K562 (cell line): ENCODE results near the gene LGI4. TPM values are rescaled to one million over a fixed set of nuclear protein-coding genes. Genes with fewer than 3 reads are reported as not detected.

Source experiments
- ATAC-seq: fragments of 200-7000 bp; cut with Tn5 transposase; 3 replicates; pipeline ENCODE4 v1.9.1; 2020; ENCODE audit warnings: moderate library complexity
- BruUV-seq: library from RNA; stranded (reverse); fragments of 400-500 nt; replicated peaks from 2 replicates; lab custom pipeline; 2021; lab: Mats Ljungman, UMichigan
- CTCF ChIA-PET: fragments of 300-600 bp; formaldehyde crosslinking; extraction: SDS; loops from one replicate; lab custom pipeline; 2021; ENCODE audit warnings: low intra/inter-chr PET ratio; lab: Yijun Ruan, JAX
- POLR2A ChIA-PET: fragments of 300-600, 350-650 bp; sonication (Branson Sonifier 250); formaldehyde crosslinking; extraction: SDS; loops from one replicate; lab custom pipeline; 2021; ENCODE audit warnings: antibody characterized with exemption, inconsistent platforms; lab: Yijun Ruan, JAX
- DNase-seq, 4 experiments: peaks; one replicate each; pipeline versions ENCODE4 v3.0.0 to v3.0.0-alpha.2; 2011 to 2018; ENCODE audit warnings: low spot score in 3 of 4, mixed read lengths in 3 of 4; ENCODE audit errors: extremely low read depth in 1 of 4
- FAIRE-seq: peaks from 2 replicates; lab custom pipeline; 2011; peaks lifted over from hg19 to GRCh38; lab: Jason Lieb, UNC
- H2AFZ ChIP-seq: 2 replicates; pipeline ENCODE4 v1.6.0; 2011; ENCODE audit warnings: low read depth, low read length, control low read depth, inconsistent platforms
- H3K27ac ChIP-seq: fragments of 200-600 bp; 3 replicates; pipeline ENCODE4 v1.8.0; 2011; ENCODE audit warnings: low read depth, mild to moderate bottlenecking, control low read depth, inconsistent platforms, low read length, moderate library complexity, mixed read lengths; ENCODE audit errors: extremely low read depth
- H3K27me3 ChIP-seq, 2 experiments: fragments of 300-600 bp in 1 of 2; 2 replicates in 1 of 2; 3 replicates in 1 of 2; pipeline versions ENCODE4 v1.6.0 to v1.8.0; 2011; ENCODE audit warnings: inconsistent platforms in 2 of 2, low read length in 2 of 2, mild to moderate bottlenecking in 1 of 2, mixed read lengths in 1 of 2, moderate library complexity in 1 of 2; ENCODE audit not compliant: control insufficient read depth in 2 of 2, insufficient read depth in 2 of 2
- H3K36me3 ChIP-seq: fragments of 300-600 bp; 3 replicates; pipeline ENCODE4 v1.8.0; 2011; ENCODE audit warnings: mild to moderate bottlenecking, low read length, inconsistent platforms; ENCODE audit not compliant: control insufficient read depth, insufficient read depth
- H3K4me1 ChIP-seq, 2 experiments: fragments of 200-600 bp in 1 of 2; replicated peaks in 1 of 2; 2 replicates in 1 of 2; 3 replicates in 1 of 2; pipeline versions ENCODE4 v1.5.1 to v1.8.0; 2011; ENCODE audit warnings: inconsistent platforms in 2 of 2, low read length in 2 of 2, mild to moderate bottlenecking in 1 of 2, mixed read lengths in 1 of 2, moderate library complexity in 1 of 2; ENCODE audit not compliant: control insufficient read depth in 2 of 2, insufficient read depth in 2 of 2
- H3K4me2 ChIP-seq: 2 replicates; pipeline ENCODE4 v1.6.1; 2011; ENCODE audit warnings: low read length, control low read depth, inconsistent platforms, mixed read lengths; ENCODE audit not compliant: insufficient read depth
- H3K4me3 ChIP-seq: fragments of 200-600 bp; sonication (generic), shearing (Covaris generic); 2 replicates; pipeline ENCODE4 v1.5.1; 2016; ENCODE audit warnings: control low read depth, inconsistent platforms
- H3K79me2 ChIP-seq: fragments of 200-600 bp; 3 replicates; pipeline ENCODE4 v1.8.0; 2011; ENCODE audit warnings: low read length, inconsistent platforms; ENCODE audit not compliant: control insufficient read depth, insufficient read depth
- H3K9ac ChIP-seq, 2 experiments: 2 replicates each; pipeline versions ENCODE4 v1.6.0 to v1.6.1; 2011; ENCODE audit warnings: low read depth in 2 of 2, low read length in 2 of 2, control low read depth in 1 of 2, inconsistent platforms in 1 of 2, mild to moderate bottlenecking in 1 of 2, mixed read lengths in 1 of 2; ENCODE audit not compliant: insufficient read depth in 1 of 2
- H3K9me1 ChIP-seq: one replicate; pipeline ENCODE4 v1.6.0; 2011; ENCODE audit warnings: inconsistent platforms, mild to moderate bottlenecking, low read length, moderate library complexity; ENCODE audit not compliant: control insufficient read depth, insufficient read depth
- H3K9me3 ChIP-seq: replicated peaks from 2 replicates; pipeline ENCODE4 v1.5.1; 2011; ENCODE audit warnings: low read depth, low read length, inconsistent platforms; ENCODE audit not compliant: control insufficient read depth, insufficient read depth
- H4K20me1 ChIP-seq: replicated peaks from 2 replicates; pipeline ENCODE4 v1.6.1; 2011; ENCODE audit warnings: low read length, inconsistent platforms, mixed read lengths; ENCODE audit not compliant: control insufficient read depth, insufficient read depth
- EGR1 ChIP-seq: fragments of 450-650 bp; conservative IDR thresholded peaks from 2 replicates; pipeline ENCODE4 v1.6.1; 2017; ENCODE audit warnings: mild to moderate bottlenecking
- MIER1 ChIP-seq: fragments of 450-650 bp; IDR thresholded peaks from 2 replicates; pipeline ENCODE4 v1.6.1; 2016; ENCODE audit warnings: antibody characterized with exemption, mild to moderate bottlenecking, low read depth
- NONO ChIP-seq, 2 experiments: fragments of 200-400 bp in 1 of 2; fragments of 450-650 bp in 1 of 2; formaldehyde crosslinking in 1 of 2; IDR thresholded peaks; 2 replicates each; pipeline ENCODE4 v1.6.1; 2017; ENCODE audit warnings: low read depth in 2 of 2, mild to moderate bottlenecking in 2 of 2, moderate library complexity in 2 of 2, low read length in 1 of 2
- PCBP2 ChIP-seq: fragments of 200-400 bp; formaldehyde crosslinking; IDR thresholded peaks from 2 replicates; pipeline ENCODE4 v1.6.1; 2018; ENCODE audit warnings: low read length, low read depth, mild to moderate bottlenecking, moderate library complexity; ENCODE audit not compliant: poor library complexity, severe bottlenecking
- RBM14 ChIP-seq: fragments of 200-400 bp; formaldehyde crosslinking; IDR thresholded peaks from 2 replicates; pipeline ENCODE4 v1.6.1; 2018; ENCODE audit warnings: low read depth, mild to moderate bottlenecking, low read length, moderate library complexity, borderline replicate concordance; ENCODE audit not compliant: insufficient read depth
- ZNF584 ChIP-seq: fragments of 200-800 bp; sonication (Bioruptor generic); IDR thresholded peaks from 2 replicates; pipeline ENCODE4 v1.6.1; 2016; ENCODE audit warnings: low read depth, mild to moderate bottlenecking, missing genetic modification characterization, missing compliant biosample characterization
- ZNF778 ChIP-seq: fragments of 450-650 bp; formaldehyde crosslinking; IDR thresholded peaks from 2 replicates; pipeline ENCODE4 v1.4.0; 2020; ENCODE audit warnings: mild to moderate bottlenecking, moderate library complexity
- WGBS: fragments of 100-300 bp; shearing (Covaris generic); methylation state at CpG from one replicate; pipeline ENCODE4 v1.1.6; 2016; ENCODE audit warnings: low coverage, mixed read lengths; ENCODE audit not compliant: insufficient coverage; ENCODE audit errors: missing lambda C conversion rate; 5-methylcytosine and 5-hydroxymethylcytosine counted together
- in situ Hi-C: fragments of 300-500 bp; cut with MboI; formaldehyde crosslinking; loops from 4 replicates; pipeline ENCODE4 v1.15.0; 2018; ENCODE audit warnings: inconsistent platforms, mixed read lengths
- intact Hi-C: fragments of 100-400 bp; cut with micrococcal nuclease; formaldehyde crosslinking; loops from 2 replicates; pipeline ENCODE4 v1.14.2; 2022
- polyA plus RNA-seq, 8 experiments: library from polyadenylated mRNA; depleted of rRNA in 4 of 8; stranded (reverse) in 5 of 8; unstranded in 3 of 8; fragments of >200 nt; fragmentation: Nextera tagmentation in 2 of 8; fragmentation: Illumina TruSeq in 1 of 8; extraction: Ambion mirVana in 2 of 8; extraction: Trizol in 1 of 8; gene quantifications; 2 replicates each; pipeline versions ENCODE4 v1.2.1 to v1.2.3, GENCODE V29; 2011 to 2014; ENCODE audit warnings: inconsistent platforms in 1 of 8, missing spikeins in 1 of 8
- total RNA-seq, 7 experiments: library from RNA; depleted of rRNA in 6 of 7; stranded (reverse); fragments of >200 nt in 6 of 7; fragmentation: Illumina TruSeq in 2 of 7; extraction: Trizol in 2 of 7; gene quantifications; 2 replicates each; pipeline versions ENCODE4 v1.2.1 to v1.2.3, GENCODE V29; 2011 to 2021; ENCODE audit warnings: low replicate concordance in 1 of 7
- TF ChIP-seq, protein P1 (sequence below): fragments of 450-650 bp; IDR thresholded peaks from 2 replicates; pipeline ENCODE4 v1.6.1; 2016; ENCODE audit warnings: mild to moderate bottlenecking, moderate library complexity

The LGI4 gene
- total and polyA plus RNA-seq, 9 of the 15 experiments (the other 6 are each of a cell fraction or from before 2014, with no cell fraction given), result 0.14 to 0.30 (median 0.24) TPM; not detected in 4

GRCh38 chr19:35144259-35144599 is 9.4 kb upstream of the LGI4 start:
- POLR2A ChIA-PET, result interaction anchor here (0.6 to 1.0 kb wide), 2 partner anchors 117 to 317 kb away, joined by 3 read pairs; no protein-coding TSS in a partner anchor
- TF ChIP-seq RBM14 (no peak), EGR1 (no peak), ZNF584 (CRISPR knock-in tag) (no peak), MIER1 (no peak), ZNF778 (no peak), PCBP2 (no peak), NONO (IDR thresholded peaks at IDR 0.05; ENCODE audit: low read depth in 2 of 2, low read length in 1 of 2) (no peak)
- TF ChIP-seq, protein P1, sequence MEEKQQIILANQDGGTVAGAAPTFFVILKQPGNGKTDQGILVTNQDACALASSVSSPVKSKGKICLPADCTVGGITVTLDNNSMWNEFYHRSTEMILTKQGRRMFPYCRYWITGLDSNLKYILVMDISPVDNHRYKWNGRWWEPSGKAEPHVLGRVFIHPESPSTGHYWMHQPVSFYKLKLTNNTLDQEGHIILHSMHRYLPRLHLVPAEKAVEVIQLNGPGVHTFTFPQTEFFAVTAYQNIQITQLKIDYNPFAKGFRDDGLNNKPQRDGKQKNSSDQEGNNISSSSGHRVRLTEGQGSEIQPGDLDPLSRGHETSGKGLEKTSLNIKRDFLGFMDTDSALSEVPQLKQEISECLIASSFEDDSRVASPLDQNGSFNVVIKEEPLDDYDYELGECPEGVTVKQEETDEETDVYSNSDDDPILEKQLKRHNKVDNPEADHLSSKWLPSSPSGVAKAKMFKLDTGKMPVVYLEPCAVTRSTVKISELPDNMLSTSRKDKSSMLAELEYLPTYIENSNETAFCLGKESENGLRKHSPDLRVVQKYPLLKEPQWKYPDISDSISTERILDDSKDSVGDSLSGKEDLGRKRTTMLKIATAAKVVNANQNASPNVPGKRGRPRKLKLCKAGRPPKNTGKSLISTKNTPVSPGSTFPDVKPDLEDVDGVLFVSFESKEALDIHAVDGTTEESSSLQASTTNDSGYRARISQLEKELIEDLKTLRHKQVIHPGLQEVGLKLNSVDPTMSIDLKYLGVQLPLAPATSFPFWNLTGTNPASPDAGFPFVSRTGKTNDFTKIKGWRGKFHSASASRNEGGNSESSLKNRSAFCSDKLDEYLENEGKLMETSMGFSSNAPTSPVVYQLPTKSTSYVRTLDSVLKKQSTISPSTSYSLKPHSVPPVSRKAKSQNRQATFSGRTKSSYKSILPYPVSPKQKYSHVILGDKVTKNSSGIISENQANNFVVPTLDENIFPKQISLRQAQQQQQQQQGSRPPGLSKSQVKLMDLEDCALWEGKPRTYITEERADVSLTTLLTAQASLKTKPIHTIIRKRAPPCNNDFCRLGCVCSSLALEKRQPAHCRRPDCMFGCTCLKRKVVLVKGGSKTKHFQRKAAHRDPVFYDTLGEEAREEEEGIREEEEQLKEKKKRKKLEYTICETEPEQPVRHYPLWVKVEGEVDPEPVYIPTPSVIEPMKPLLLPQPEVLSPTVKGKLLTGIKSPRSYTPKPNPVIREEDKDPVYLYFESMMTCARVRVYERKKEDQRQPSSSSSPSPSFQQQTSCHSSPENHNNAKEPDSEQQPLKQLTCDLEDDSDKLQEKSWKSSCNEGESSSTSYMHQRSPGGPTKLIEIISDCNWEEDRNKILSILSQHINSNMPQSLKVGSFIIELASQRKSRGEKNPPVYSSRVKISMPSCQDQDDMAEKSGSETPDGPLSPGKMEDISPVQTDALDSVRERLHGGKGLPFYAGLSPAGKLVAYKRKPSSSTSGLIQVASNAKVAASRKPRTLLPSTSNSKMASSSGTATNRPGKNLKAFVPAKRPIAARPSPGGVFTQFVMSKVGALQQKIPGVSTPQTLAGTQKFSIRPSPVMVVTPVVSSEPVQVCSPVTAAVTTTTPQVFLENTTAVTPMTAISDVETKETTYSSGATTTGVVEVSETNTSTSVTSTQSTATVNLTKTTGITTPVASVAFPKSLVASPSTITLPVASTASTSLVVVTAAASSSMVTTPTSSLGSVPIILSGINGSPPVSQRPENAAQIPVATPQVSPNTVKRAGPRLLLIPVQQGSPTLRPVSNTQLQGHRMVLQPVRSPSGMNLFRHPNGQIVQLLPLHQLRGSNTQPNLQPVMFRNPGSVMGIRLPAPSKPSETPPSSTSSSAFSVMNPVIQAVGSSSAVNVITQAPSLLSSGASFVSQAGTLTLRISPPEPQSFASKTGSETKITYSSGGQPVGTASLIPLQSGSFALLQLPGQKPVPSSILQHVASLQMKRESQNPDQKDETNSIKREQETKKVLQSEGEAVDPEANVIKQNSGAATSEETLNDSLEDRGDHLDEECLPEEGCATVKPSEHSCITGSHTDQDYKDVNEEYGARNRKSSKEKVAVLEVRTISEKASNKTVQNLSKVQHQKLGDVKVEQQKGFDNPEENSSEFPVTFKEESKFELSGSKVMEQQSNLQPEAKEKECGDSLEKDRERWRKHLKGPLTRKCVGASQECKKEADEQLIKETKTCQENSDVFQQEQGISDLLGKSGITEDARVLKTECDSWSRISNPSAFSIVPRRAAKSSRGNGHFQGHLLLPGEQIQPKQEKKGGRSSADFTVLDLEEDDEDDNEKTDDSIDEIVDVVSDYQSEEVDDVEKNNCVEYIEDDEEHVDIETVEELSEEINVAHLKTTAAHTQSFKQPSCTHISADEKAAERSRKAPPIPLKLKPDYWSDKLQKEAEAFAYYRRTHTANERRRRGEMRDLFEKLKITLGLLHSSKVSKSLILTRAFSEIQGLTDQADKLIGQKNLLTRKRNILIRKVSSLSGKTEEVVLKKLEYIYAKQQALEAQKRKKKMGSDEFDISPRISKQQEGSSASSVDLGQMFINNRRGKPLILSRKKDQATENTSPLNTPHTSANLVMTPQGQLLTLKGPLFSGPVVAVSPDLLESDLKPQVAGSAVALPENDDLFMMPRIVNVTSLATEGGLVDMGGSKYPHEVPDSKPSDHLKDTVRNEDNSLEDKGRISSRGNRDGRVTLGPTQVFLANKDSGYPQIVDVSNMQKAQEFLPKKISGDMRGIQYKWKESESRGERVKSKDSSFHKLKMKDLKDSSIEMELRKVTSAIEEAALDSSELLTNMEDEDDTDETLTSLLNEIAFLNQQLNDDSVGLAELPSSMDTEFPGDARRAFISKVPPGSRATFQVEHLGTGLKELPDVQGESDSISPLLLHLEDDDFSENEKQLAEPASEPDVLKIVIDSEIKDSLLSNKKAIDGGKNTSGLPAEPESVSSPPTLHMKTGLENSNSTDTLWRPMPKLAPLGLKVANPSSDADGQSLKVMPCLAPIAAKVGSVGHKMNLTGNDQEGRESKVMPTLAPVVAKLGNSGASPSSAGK, result no peak

More at GRCh38 chr19:35144259-35144599, 9.4 kb upstream of the LGI4 start:
- Histone ChIP-seq H3K4me1 (peaks cover 13 to 48% of the 10 kb centered on the region in 2 experiments), H3K9ac (no peak overlapping the region), H3K27ac (no peak overlapping the region), H3K79me2 (no peaks in the 10 kb centered on the region), H3K9me1 (no peaks in the 10 kb centered on the region), H3K36me3 (peaks cover 8% of the 10 kb centered on the region; the same call in 2 of the 3 replicates), H2AFZ (no peak overlapping the region), H4K20me1 (peaks cover 12% of the 10 kb centered on the region), H3K27me3 (no peaks in the 10 kb centered on the region; a peak in 1 of 5 replicates), H3K4me2 (no peak overlapping the region), H3K9me3 (no peaks in the 10 kb centered on the region), H3K4me3 (no peak overlapping the region)
- DNase-seq, result no peak
- FAIRE-seq, result no peak
- 5% methylated on average over 6 of the region's 6 CpGs for WGBS
- in situ Hi-C loops, result no loop called here
- ATAC-seq, result no peak
- intact Hi-C loops, result loop anchor here (5.0 kb wide), 1 partner anchor 123 kb away; the partner anchor contains the start of gene USF2
- CTCF ChIA-PET, result no interaction called here
- BruUV-seq, result no TSS peak
